Stimulated activated CD8-positive, alpha-beta memory T cell treated with anti-CD3 and anti-CD28 coated beads, Interleukin-2, amount 100 ng/mL, for 1 hour (primary cell): Measurements from ENCODE around the gene CDKN2D.
"Not testable (repeated sequence)": the region's sequence is repeated elsewhere in the genome, so short reads cannot be mapped to it uniquely, and the experiment has no call there.

Experiments
- DNase-seq, 2 donors: peaks; one replicate each; pipeline ENCODE4 v3.0.0-alpha.2; 2020; ENCODE audit warnings: low read depth in 2 of 2

The CDKN2D gene

DNA sequence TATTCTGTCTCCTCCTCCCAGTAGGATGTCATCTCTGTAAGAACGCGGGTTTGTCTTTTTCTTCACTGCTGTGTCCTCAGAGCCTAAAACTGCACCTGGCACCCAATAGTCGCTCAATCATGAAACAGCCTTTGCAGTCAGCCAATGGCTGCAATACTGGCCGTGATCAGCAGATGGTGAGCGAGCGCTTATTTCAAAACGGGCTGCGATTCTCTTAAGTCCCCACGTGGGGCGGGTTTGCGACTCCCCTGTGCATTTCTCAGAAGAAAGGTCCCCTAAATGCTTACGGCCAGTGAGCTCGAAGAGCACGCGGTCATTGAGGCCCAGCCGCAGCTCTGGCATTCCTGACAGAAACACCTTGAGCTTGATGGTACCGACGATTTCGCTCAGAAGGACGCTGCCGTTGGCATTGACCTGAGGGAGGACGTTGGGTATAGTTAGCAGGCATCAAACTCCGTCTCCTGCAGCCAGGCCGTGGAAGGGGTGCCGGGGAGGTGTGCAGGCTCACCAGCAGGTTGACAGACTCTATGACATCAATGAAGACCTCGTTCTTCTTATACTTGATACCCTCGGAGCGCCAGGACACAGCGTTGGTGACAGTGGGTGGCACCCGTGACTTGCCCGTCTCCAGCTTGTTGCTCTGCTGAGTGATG lies 12.3 kb upstream of the CDKN2D start:
- DNase-seq = peak; percentile 81

DNA sequence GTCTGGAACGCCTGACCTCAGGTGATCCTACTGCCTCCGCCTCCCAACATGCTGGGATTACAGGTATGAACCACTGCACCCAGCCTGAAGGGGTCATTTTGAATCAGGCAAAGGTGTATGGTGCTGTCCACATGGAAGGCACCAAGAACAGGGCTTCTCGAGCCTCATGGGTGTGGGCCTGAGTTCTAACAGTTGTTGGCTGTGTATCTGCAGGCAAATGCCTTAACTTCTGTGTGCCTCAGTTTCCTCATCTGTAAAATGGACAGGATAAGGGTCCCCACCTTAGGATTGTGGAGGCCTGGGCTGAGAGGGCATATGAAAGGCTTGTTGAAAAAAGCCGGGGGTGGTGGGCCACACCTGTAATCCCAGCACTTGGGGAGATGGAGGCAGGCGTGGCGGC lies 9.2 kb upstream of the CDKN2D start:
- DNase-seq = no peak

DNA sequence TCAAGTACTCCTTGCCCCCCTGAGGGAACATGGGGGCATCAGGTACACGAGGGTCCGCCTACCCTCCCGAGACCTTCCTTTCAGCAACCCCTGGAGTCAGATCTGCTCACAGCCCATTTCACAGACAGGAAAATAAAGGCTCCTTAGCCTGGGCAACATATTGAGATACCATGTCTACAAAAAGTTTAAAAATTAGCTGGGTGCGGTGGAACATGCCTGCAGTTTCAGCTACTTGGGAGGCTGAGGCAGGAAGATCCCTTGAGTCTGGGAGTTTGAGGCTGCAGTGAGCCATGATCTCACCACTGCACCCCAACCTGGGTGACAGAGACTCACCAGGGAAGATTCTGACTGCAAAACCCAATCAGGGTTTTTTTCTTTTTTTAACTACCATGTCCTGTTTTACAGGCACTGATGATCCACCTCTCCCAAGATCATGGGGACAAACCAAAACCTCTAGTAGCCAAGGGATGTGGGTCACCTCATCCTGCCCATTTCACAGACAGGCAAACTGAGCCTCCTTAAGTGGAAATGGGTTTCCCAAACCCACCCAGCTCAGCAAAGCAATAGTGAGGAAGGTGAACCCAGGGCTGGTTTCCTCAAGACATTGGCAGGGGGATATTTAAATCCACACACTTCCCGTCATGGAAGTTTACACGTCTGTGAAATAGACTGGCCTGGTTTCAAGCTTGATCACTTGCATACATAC lies 6.4 kb upstream of the CDKN2D start:
- DNase-seq = no peak

DNA sequence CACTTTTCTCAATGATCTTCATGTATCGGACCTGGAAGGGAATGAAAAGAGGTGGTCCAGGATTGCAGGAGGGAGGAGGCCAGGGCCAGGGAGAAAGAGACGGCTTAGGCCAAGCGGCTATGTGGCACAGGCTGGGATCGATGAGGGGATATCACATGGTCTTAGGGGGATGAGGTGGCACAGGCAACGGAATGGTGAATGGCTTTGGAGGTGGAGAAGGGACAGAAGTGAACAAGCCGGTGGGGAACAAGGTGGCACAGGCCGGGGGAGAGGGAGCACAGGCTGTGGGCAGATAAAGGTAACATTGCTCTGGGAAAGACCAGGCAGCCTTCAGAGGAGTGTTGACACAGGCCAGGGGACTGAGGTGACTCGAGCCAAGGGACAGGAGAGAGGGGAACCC lies 5.7 kb upstream of the CDKN2D start:
- DNase-seq = no peak

DNA sequence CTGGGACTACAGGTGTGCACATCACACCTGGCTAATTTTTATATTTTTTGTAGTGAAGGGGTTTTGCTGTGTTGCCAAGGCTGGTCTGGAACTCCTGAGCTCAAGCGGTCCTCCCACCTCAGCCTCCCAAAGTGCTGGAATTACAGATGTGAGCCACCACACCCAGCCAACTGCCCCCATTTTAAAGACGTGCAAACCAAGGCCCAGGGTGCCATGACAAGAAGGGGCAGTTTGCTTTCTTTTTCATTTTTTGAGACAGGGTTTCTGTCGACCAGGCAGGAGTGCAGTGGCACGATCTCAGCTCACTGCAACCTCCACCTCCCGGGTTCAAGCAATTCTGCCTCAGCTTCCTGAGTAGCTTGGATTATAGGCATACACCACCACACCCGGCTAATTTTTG lies 5.0 kb upstream of the CDKN2D start:
- not testable (repeated sequence) for DNase-seq

DNA sequence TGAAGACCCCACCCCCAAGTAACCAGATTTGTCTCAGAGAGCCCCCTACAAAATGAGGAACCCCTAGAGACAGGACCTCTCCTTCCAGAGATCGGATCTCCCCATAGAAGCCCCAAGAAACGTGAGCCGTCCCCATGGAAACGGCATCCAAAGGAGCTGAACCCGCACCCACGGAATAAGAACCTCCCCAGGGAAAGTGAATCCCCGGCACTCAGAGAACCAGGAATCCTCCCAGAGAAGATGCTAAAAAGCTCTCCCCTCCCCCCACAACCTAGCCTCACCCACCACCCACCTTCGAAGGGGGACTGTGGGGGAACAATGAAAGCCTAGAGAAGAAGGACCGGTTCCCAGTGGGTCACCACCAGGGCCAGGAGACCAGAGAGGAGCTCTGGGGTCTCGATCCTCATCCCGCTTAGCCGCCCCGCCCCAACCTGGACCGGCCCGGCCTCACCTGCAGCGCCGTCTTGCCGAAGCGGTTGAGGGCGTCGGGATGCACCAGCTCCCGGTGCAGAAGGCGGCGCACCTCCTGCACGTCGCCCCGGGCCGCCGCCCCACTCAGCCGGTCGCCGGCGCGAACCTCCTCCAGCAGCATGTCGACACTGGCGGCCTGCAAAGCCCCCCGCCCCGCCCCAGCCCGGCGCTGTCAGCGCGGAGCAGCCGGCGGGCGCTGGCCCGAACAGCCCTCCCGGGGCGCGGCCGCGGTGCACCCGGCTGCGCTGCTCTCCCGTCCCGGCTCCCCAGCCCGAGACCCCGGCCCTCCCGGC lies 535 bp downstream of the CDKN2D start:
- DNase-seq = peak in 1 of 2 donors; percentile 31

DNA sequence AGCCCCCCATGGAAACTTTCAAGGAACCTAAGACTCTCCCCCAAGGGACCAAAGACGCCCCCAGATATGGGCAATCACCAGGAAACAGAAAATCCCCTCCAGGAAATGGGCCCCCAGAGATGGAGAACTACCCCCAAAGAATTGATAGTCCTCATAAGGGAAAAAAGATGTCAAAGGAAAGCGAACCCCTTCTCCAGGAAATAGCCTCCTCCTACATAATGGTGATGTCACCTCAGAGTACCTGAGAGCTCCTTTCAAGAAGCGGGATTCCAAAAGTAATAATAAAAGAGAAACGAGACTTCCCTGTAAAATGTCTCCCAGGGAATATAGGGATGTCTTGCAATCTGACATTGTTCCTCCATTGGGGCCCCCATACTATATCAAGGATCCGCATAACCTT lies 1.1 kb downstream of the CDKN2D start:
- DNase-seq = no peak

DNA sequence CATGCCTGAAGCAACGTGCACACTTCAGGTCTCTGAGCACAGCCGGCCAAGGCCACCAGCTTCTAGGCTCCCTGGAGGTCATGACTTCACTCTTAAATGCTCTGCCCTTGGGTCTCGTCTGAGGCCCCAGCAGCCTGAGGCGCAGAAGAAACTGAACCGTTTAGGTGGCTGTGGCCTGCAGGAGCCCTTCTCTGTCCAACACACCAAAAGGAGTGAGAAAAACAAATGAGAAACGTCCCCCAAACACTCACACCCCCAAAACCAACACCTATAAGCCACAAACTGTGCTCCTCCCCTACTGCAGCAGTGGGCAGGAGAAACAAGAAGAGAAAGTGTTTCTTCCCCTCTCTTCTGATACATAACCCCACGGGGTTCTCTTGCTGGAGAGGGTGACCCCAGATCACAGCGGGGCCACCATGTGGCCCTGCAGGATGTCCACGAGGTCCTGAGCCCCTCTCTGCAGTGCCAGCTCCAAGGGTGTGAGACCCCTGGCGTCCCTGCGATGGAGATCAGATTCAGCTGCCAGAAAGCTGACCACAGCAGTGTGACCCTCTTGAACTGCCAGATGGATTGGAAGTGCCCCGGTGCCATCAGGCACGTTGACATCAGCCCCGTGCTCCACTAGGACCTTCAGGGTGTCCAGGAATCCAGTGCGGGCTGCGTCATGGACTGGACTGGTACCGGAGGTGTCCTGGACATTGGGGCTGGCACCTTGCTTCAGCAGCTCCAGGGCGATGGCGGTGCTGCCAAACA lies 1.9 kb downstream of the CDKN2D start:
- peak; percentile 31 to 33 for DNase-seq

DNA sequence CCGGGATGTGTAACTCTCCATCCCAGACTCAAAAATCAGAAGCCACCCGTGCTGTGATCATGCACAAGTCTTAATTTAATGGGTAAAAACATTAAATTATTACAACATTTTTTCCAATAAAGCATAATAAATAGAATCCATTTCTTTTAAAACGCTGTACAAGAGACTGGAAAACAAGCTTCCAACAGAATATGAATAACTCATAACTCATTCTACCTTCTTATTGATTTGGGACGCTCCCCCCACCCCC lies 2.4 kb downstream of the CDKN2D start:
- no peak for DNase-seq

DNA sequence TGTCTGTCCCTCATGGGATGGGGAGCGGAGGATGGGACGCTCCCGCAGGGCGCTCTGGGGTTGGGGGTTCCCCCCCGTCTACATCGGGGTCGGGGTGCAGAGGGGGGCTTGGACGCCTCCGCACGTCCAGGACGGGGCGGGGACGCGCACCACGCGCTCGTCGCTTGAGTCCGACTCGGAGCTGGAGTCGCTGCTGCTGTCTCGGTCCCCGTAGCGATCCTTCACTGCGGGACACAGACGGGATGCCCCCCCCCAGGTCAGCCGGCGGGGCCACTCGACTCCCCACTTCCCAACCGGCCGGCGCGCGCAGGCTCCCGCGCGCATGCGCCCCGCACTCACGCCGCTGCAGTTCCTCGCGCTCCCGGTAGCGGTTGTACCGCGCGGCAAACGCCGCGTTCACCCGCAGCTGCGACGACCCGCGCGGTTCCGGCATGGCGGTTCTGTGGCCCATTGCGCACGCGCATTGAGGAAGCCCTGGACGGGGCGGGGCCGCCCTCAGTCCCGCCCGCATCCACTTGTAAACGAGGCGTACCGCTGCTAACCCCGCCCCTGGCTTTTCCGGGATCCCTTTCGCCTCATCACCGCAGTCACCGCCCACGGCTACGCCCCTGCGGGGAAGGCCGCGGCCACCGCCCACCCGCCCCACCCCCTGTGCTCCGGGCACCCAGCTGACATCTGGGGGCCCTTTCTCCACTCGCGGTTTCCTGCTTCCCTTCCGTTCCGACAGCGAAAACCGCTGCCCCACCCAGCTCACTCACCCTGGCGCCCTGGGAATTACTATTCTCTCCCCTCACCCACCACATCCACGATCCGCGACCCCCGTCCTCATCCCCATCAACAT lies 3.0 kb downstream of the CDKN2D start, which contains the start of gene KRI1:
KRI1 (minus strand) TSS at position 444 of the 841 bp plus-strand sequence; CDS start at position 433, 11 bp downstream.
- peak; percentile 98 for DNase-seq

DNA sequence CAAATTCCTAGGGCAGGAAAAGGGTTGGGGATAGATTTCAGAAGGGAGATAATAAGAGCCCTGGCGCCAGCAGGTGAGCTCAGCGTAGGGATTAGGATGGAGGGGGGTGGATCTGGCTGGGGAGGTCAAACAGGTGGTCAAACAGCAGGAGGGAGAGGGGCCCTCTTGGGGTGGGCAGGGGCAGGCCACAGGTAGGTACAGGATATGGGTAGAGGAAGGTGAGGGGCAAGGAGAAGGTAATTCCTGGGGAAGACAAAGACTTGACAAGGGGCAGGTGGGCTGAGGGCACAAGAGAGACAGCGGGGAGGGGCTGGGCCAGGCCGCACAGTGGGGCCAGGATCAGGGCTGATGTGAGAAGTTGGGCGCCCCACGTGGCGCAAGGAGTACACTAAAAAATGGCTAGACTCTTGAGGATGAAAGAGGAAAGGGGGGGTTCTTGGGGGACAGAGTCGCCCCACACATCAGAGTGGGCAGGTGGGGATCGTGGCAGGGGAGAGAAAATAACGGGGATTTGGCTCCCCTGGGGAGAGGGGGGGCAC lies 3.7 kb downstream of the CDKN2D start:
- no peak for DNase-seq

DNA sequence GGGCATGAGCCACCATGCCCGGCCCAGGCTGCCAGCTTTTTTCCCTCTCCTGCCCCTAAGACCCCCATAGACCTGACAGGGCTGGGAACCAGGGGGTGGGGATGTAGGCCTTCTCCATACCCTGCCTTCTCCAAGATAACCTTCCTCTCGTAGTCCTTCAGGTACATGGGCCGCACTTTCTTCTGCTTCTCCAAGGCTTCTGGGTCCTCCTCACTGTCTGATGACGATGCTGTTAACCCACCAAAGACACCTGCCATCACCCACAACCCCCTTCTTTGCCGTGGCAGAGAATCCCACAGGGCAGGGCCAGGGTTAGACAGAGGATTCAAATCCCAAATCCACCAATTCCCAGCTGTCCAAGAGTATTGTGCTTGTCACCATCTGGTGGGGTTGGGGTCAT lies 6.2 kb downstream of the CDKN2D start:
- DNase-seq = no peak

DNA sequence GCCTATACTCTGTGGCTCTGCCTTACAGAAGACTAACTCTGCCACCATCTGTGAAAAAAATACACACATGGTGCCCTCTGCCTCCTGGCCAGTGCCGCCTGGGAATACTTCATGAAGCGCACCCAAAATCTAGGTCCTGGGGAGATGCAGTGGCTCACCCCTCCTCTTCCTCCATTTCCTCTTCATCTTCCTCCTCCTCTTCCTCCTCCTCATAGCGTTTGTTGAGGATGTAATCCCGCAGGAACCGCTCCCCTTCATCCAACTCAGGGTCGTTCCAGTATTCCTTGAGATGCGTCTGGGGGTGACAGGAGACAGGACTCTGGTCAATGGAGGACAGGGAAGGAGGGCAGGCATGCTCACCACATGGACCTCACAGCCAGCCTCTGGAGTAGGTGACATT lies 8.6 kb downstream of the CDKN2D start:
- no peak for DNase-seq

DNA sequence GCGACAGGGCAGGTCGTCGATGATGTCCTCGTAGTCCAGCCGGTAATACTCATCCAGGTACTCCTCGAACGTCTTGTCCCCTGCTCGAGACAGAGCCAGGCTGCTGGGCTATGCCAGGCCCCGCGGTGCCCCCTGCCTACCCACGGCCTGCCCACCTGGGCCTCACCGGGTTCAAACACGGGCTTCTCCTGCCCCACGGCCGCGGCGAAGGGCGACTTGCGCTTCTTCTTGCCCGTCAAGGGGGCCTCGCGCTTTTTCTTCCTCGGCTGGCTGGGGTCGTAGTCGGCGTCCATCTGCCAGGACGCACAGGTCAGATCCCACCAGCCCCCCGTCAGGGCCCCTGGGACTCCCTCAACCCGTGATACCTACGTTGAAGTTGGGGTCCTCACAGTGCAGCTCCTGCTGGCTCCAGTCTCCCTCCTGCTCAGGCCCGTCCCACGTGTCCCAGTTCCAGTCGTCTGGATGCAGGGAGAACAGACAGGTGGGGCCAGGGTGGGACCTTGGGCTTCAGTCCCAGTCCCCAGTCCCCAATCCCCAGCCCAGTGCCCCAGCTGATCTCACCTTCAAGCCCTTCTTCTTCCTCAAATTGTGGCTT lies 11.1 kb downstream of the CDKN2D start:
- DNase-seq = no peak

DNA sequence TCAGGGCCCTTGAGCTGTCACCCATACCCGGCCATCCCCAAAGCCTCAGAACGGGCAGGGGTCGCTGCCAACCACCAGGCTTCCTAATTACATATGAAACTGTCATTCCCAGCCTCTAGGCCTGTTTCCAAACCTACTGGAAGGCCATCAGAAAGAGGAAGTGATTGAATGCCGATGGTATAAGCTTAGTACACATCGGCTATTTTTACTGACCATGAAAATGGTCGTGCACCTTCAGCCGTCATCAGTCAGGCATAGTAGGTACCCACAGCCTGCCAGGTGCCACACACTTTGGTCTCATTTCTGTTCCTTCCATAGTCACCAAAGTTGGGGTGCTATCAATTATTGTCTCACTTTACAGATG lies 13.2 kb downstream of the CDKN2D start:
- no peak for DNase-seq

DNA sequence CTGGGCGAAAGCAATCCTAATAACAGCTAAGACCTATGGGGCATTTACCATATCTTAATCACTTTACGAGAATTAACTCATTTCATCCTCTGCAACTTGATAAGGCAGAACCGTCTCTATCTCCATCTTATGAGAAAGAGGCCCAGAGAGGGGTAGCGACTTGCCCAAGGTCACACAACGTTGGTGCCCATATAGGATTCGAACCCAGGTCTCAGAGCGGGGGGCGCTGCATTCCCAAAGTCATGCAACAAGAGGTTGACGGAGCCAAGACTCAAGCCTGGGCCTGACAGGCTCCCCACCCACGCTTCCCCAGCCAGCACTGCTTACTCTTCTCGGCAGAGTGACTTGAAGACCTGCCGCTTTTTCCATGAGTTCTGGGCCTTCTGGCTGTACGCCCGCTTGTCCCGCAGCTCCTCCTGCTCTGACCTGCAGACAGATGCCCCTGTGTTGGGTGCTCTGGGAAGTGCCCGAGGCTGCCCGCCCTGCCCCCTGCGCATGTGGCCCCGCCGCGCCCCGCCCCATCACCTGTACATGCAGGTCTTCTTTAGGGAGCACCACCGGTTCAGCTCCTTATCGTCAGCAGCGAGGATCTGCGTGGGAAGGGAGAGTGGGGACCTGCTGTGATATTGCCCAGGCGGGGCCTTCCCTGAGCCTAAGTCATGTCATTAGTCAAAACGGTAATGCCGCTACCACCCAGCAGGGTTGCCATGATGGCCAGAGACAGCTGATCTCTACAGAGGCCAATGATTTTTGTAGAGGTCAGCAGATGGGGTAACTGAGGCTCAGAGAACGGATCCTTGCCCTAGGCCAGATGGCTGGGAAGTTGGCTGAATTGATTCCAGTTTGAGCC lies 13.8 kb downstream of the CDKN2D start:
- DNase-seq = no peak

DNA sequence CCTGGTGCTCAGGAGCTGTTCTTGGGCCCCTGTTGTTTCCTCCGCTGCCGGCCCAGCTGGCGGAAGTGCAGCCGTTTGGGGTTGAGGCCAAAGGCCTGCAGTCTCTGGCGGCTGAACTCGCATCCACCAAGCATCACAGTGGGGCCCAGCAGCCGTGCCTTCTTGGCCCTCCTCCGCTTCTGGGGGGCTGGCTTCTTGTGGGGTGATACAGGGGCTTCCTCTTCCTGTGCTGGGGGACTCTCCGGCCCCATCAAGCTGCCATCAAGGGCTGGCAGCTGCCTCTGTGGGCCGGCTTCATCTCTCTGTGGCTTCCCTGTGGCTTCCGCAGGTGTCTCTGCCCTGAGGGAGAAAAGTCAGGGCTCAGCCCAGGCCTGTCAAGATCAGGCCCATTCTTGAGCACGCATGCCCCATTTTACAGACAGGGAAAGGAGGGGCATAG lies 14.8 kb downstream of the CDKN2D start:
- peak; percentile 37 to 42 for DNase-seq

DNA sequence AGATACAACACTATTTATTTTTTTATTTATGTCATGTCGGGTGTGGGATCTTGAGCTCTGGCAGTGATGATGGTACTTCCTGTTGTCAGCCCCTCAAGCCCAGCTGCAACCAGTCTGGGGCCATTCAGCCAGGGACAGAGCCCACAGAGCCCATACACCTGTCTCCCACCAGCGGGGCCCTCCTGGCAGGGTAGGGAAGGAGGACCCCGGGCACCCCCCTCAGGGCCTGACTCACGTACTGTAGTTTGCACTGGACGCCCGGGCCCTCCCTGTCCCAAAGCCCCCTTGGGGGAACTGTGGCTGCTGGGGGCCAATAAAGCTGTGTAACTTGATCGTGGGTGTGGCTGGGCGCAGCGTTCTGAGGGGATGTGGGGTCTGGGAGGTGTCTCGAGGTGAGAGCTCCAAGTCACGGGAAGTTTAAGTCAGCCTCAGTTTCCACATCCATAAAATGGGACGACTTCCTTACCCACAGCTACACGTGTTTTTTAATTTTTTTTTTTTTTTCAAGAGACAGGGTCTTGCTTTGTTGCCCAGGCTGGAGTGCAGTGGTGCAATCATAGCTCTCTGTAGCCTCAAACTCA lies 15.6 kb downstream of the CDKN2D start:
- no peak for DNase-seq

DNA sequence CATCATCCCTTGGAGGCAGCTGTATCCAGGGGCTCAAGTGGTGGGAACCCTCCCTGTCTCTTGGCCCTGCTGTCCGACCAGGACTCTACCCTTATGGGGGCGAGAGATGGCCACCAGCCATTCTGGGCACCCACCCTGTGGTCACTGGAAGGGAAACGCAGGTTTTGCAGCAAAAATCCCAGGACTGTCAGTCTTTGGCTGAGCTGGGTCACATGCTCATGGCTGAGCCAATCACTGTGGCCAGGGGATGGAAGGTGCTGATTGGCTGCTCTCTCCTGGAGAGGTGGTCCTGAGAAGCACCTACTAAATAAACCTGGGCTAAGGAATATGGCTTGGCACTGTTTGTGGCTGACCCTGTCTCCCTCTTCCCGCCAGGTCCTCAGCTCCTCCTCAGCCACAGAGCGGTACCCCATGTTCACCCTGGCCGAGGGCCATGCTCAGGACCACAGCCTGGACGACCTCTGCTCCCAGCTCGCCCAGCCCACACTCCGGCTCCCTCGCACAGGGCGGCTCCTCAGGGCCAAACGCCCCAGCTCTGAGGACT lies 16.2 kb downstream of the CDKN2D start:
- DNase-seq = no peak
